H1 (cell line): Measurements from ENCODE around the gene KATNA1. TPM values are rescaled to one million over a fixed set of nuclear protein-coding genes. Genes with fewer than 3 reads are reported as not detected.

Experiments
- CTCF ChIA-PET: fragments of 300-600 bp; sonication (Branson Sonifier 250); formaldehyde crosslinking; loops from one replicate; lab custom pipeline; 2021; ENCODE audit not compliant: partially characterized antibody; lab: Charles Lee
- POLR2A ChIA-PET: fragments of 300-600 bp; sonication (Branson Sonifier 250); formaldehyde crosslinking; loops from one replicate; lab custom pipeline; 2021; ENCODE audit warnings: inconsistent platforms; ENCODE audit not compliant: partially characterized antibody; lab: Charles Lee
- DNase-seq, 2 experiments: peaks; one replicate each; pipeline versions ENCODE4 v3.0.0 to v3.0.0-alpha.2; 2010 to 2022; ENCODE audit warnings: low spot score in 2 of 2, low read depth in 1 of 2, mixed read lengths in 1 of 2
- FAIRE-seq: peaks from 2 replicates; lab custom pipeline; 2011; peaks lifted over from hg19 to GRCh38; lab: Jason Lieb, UNC
- H2AFZ ChIP-seq: 2 replicates; pipeline ENCODE4 v1.8.1; 2012; ENCODE audit warnings: low read length, inconsistent platforms
- H2AK5ac ChIP-seq: 2 replicates; pipeline ENCODE4 v1.6.1; 2013; ENCODE audit warnings: low read depth, low read length
- H2BK120ac ChIP-seq: replicated peaks from 2 replicates; pipeline ENCODE3; 2013; ENCODE audit warnings: low read depth, low read length, inconsistent platforms
- H2BK12ac ChIP-seq: 2 replicates; pipeline ENCODE4 v1.6.1; 2013; ENCODE audit warnings: low read depth, low read length
- H2BK15ac ChIP-seq: 2 replicates; pipeline ENCODE4 v1.6.1; 2013; ENCODE audit warnings: low read length
- H2BK20ac ChIP-seq: 2 replicates; pipeline ENCODE4 v1.6.1; 2013; ENCODE audit warnings: low read length
- H2BK5ac ChIP-seq: 2 replicates; pipeline ENCODE4 v1.6.1; 2013; ENCODE audit warnings: low read depth, low read length
- H3K14ac ChIP-seq: 2 replicates; pipeline ENCODE4 v1.6.1; 2013; ENCODE audit warnings: inconsistent platforms; ENCODE audit not compliant: insufficient read length
- H3K18ac ChIP-seq: 2 replicates; pipeline ENCODE4 v1.6.1; 2013; ENCODE audit warnings: low read length; ENCODE audit errors: extremely low read depth
- H3K23ac ChIP-seq: 2 replicates; pipeline ENCODE4 v1.6.1; 2013; ENCODE audit warnings: inconsistent platforms; ENCODE audit not compliant: insufficient read length
- H3K23me2 ChIP-seq: 2 replicates; pipeline ENCODE4 v1.6.1; 2013; ENCODE audit warnings: low read depth, low read length
- H3K27ac ChIP-seq: 2 replicates; pipeline ENCODE4 v1.6.1; 2011; ENCODE audit warnings: low read depth, low read length, inconsistent platforms
- H3K27me3 ChIP-seq, 4 experiments: replicated peaks in 1 of 4; 1 replicate in 1 of 4; 2 replicates in 3 of 4; pipeline versions ENCODE4 v1.6.1 to v1.8.1; 2011 to 2013; ENCODE audit warnings: low read length in 3 of 4, mild to moderate bottlenecking in 3 of 4, inconsistent platforms in 2 of 4, mixed read lengths in 2 of 4, moderate library complexity in 1 of 4; ENCODE audit not compliant: control insufficient read depth in 3 of 4, insufficient read depth in 3 of 4; ENCODE audit errors: extremely low read depth in 1 of 4
- H3K36me3 ChIP-seq, 4 experiments: 2 replicates each; pipeline versions ENCODE4 v1.6.1 to v1.8.1; 2011 to 2013; ENCODE audit warnings: mild to moderate bottlenecking in 4 of 4, low read length in 3 of 4, moderate library complexity in 2 of 4, control low read depth in 1 of 4, inconsistent platforms in 1 of 4; ENCODE audit not compliant: insufficient read depth in 4 of 4, control insufficient read depth in 2 of 4
- H3K4ac ChIP-seq: replicated peaks from 2 replicates; pipeline ENCODE3; 2013; ENCODE audit warnings: low read length, low read depth, mixed read lengths, inconsistent platforms; ENCODE audit not compliant: insufficient read length
- H3K4me1 ChIP-seq, 4 experiments: replicated peaks in 1 of 4; 1 replicate in 1 of 4; 2 replicates in 3 of 4; pipeline versions ENCODE4 v1.6.1 to v1.8.1; 2011 to 2013; ENCODE audit warnings: low read length in 3 of 4, inconsistent platforms in 2 of 4, mixed read lengths in 1 of 4; ENCODE audit not compliant: insufficient read depth in 4 of 4, control insufficient read depth in 3 of 4
- H3K4me2 ChIP-seq, 2 experiments: 2 replicates each; pipeline versions ENCODE4 v1.6.1 to v1.8.1; 2011 to 2013; ENCODE audit warnings: low read depth in 2 of 2, low read length in 2 of 2, control low read depth in 1 of 2, inconsistent platforms in 1 of 2, mild to moderate bottlenecking in 1 of 2; ENCODE audit not compliant: insufficient read depth in 1 of 2
- H3K4me3 ChIP-seq, 4 experiments: fragments of 200-600, 300-600 bp in 1 of 4; sonication (generic), shearing (Covaris generic), sonication (Bioruptor Twin) in 1 of 4; 2 replicates each; pipeline versions ENCODE4 v1.5.1 to v1.8.1; 2011 to 2016; ENCODE audit warnings: low read length in 4 of 4, low read depth in 3 of 4, control low read depth in 2 of 4, inconsistent platforms in 2 of 4, mild to moderate bottlenecking in 2 of 4, mixed read lengths in 1 of 4, moderate library complexity in 1 of 4; ENCODE audit not compliant: insufficient read depth in 2 of 4; ENCODE audit errors: extremely low read depth in 1 of 4
- H3K56ac ChIP-seq: replicated peaks from 2 replicates; pipeline ENCODE3; 2013; ENCODE audit warnings: low read depth, mild to moderate bottlenecking, mixed read lengths, low read length, inconsistent platforms; ENCODE audit not compliant: insufficient read length
- H3K79me1 ChIP-seq: 2 replicates; pipeline ENCODE4 v1.6.1; 2013; ENCODE audit warnings: low read depth, low read length, control low read depth
- H3K79me2 ChIP-seq, 2 experiments: 2 replicates each; pipeline versions ENCODE4 v1.6.1 to v1.8.1; 2012 to 2013; ENCODE audit warnings: low read length in 2 of 2, mild to moderate bottlenecking in 2 of 2, inconsistent platforms in 1 of 2; ENCODE audit not compliant: insufficient read depth in 2 of 2, control insufficient read depth in 1 of 2
- H3K9ac ChIP-seq, 4 experiments: replicated peaks in 1 of 4; 1 replicate in 1 of 4; 2 replicates in 3 of 4; pipeline versions ENCODE4 v1.6.1 to v1.8.1; 2011 to 2013; ENCODE audit warnings: low read depth in 3 of 4, low read length in 3 of 4, control low read depth in 2 of 4, mild to moderate bottlenecking in 2 of 4, moderate library complexity in 2 of 4, inconsistent platforms in 1 of 4; ENCODE audit errors: extremely low read depth in 1 of 4
- H3K9me3 ChIP-seq, 2 experiments: 2 replicates each; pipeline versions ENCODE4 v1.6.1 to v1.8.1; 2012 to 2013; ENCODE audit warnings: mild to moderate bottlenecking in 2 of 2, moderate library complexity in 2 of 2, control low read depth in 1 of 2, inconsistent platforms in 1 of 2, low read depth in 1 of 2, low read length in 1 of 2, mixed read lengths in 1 of 2; ENCODE audit not compliant: insufficient read depth in 2 of 2
- H4K20me1 ChIP-seq, 2 experiments: replicated peaks in 1 of 2; 2 replicates each; pipeline versions ENCODE3 to v1.8.1; 2011 to 2013; ENCODE audit warnings: inconsistent platforms in 2 of 2, low read length in 2 of 2, mild to moderate bottlenecking in 1 of 2; ENCODE audit not compliant: insufficient read depth in 2 of 2, control insufficient read depth in 1 of 2
- H4K5ac ChIP-seq: 2 replicates; pipeline ENCODE4 v1.6.1; 2013; ENCODE audit warnings: low read length, low read depth, mixed read lengths, inconsistent platforms; ENCODE audit not compliant: insufficient read length
- H4K8ac ChIP-seq: 2 replicates; pipeline ENCODE4 v1.8.0; 2013; ENCODE audit warnings: mild to moderate bottlenecking, moderate library complexity, low read length, inconsistent platforms; ENCODE audit not compliant: insufficient read depth; ENCODE audit errors: extremely low read depth
- H4K91ac ChIP-seq: replicated peaks from 2 replicates; pipeline ENCODE3; 2013; ENCODE audit warnings: low read length, mixed read lengths, inconsistent platforms; ENCODE audit not compliant: insufficient read length
- CHD2 ChIP-seq: IDR thresholded peaks from 2 replicates; pipeline ENCODE4 v1.6.1; 2012; ENCODE audit warnings: low read length, improper control_type of control experiment
- GABPA ChIP-seq: IDR thresholded peaks from 2 replicates; pipeline ENCODE4 v1.6.1; 2011; ENCODE audit warnings: mild to moderate bottlenecking, low read length, moderate library complexity, borderline replicate concordance; ENCODE audit not compliant: insufficient read depth
- NRF1 ChIP-seq: IDR thresholded peaks from 2 replicates; pipeline ENCODE4 v1.6.1; 2011; ENCODE audit warnings: mild to moderate bottlenecking, low read depth, low read length, improper control_type of control experiment
- POLR2AphosphoS5 ChIP-seq: IDR thresholded peaks from 2 replicates; pipeline ENCODE4 v1.6.1; 2011; ENCODE audit warnings: low read depth, low read length
- POU5F1 ChIP-seq: IDR thresholded peaks from 2 replicates; pipeline ENCODE4 v1.6.1; 2011; ENCODE audit warnings: low read depth, mild to moderate bottlenecking, low read length, moderate library complexity
- RNF2 ChIP-seq: fragments of 200-900, 300-1000 bp; sonication (generic); IDR thresholded peaks from 2 replicates; pipeline ENCODE4 v1.7.1; 2016; ENCODE audit warnings: borderline replicate concordance, low read depth, mild to moderate bottlenecking, antibody characterized with exemption, low read length; ENCODE audit not compliant: poor library complexity, severe bottlenecking; ENCODE audit errors: missing control alignments
- SP2 ChIP-seq: IDR thresholded peaks from 2 replicates; pipeline ENCODE4 v1.6.1; 2012; ENCODE audit warnings: mild to moderate bottlenecking, low read length, inconsistent platforms
- TAF1 ChIP-seq: IDR thresholded peaks from 2 replicates; pipeline ENCODE4 v1.6.1; 2011; ENCODE audit warnings: mild to moderate bottlenecking, low read depth, low read length
- WGBS, 2 experiments: shearing (Covaris generic) in 1 of 2; methylation state at CpG; one replicate each; pipeline versions ENCODE4 v1.1.6 to v1.1.7; 2013 to 2015; ENCODE audit warnings: low lambda C conversion rate in 2 of 2, mixed read lengths in 2 of 2, inconsistent platforms in 1 of 2, low coverage in 1 of 2, missing lambda C conversion rate in 1 of 2; ENCODE audit not compliant: insufficient replicate concordance in 2 of 2, insufficient coverage in 1 of 2, insufficient read length in 1 of 2; ENCODE audit errors: extremely low coverage in 1 of 2, missing lambda C conversion rate in 1 of 2; 5-methylcytosine and 5-hydroxymethylcytosine counted together
- polyA plus RNA-seq, 7 experiments: library from polyadenylated mRNA; depleted of rRNA in 3 of 7; stranded (reverse) in 5 of 7; unstranded in 2 of 7; fragments of >200 nt in 5 of 7; fragments of 200-250 nt in 2 of 7; gene quantifications; 1 replicate in 5 of 7; 2 replicates in 1 of 7; 4 replicates in 1 of 7; pipeline versions ENCODE4 v1.2.1 to v1.2.3, GENCODE V29; 2011 to 2013; ENCODE audit warnings: missing spikeins in 2 of 7, mixed read lengths in 2 of 7
- total RNA-seq: library from RNA; stranded (reverse); fragmentation: NEBNext Ultra II Directional; extraction: Animal tissue kit (Norgen Biotek cat#: 25700); gene quantifications from 2 replicates; pipeline ENCODE4 v1.2.1, GENCODE V29; 2021
- TF ChIP-seq, protein P1 (sequence below): IDR thresholded peaks from 2 replicates; pipeline ENCODE4 v1.6.1; 2012; ENCODE audit warnings: inconsistent platforms

KATNA1 gene
- total and polyA plus RNA-seq, 2 of the 8 experiments (the other 6 are each of a cell fraction or from before 2014, with no cell fraction given), result 7.6 to 20.3 TPM

DNA sequence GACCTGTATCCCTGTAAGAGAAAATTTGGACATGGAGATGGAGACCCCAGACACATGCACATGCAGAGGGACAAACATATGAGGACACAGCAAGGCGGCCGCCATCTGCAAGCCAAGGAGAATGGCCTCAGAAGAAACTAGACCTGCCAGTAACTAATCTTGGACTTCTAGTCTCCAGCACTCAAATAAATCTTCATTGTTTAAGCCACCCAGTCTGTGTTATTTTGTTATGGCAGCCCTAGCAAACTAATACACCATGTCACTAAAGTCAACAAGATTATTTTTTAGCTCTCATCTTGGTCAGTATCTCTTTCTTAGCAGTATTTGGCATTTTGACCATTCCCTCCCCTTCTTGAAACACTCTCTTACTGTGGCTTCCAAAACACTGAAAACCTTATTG is 42.7 kb upstream of the KATNA1 start:
- H3K56ac ChIP-seq, result no peak overlapping the region
- ChIA-PET CTCF (no interaction called here), POLR2A (no interaction called here)
- no peaks in the 10 kb centered on the region for H3K9me3 ChIP-seq
- H3K79me2 ChIP-seq, result peaks cover 0 to 15% of the 10 kb centered on the region in 2 experiments; a peak in 1 of 4 replicates
- no peaks in the 10 kb centered on the region; the same call in 1 of the 2 replicates for H3K79me1 ChIP-seq
- H2BK12ac ChIP-seq, result no peak overlapping the region
- no peak overlapping the region for H2BK120ac ChIP-seq
- H3K36me3 ChIP-seq, result peaks cover 0 to 24% (median 7%) of the 10 kb centered on the region in 4 experiments; a peak in 5 of 8 replicates
- H2AK5ac ChIP-seq, result no peak overlapping the region
- no peak overlapping the region for H3K23ac ChIP-seq
- no peak overlapping the region for H2BK5ac ChIP-seq
- no peak overlapping the region for H3K18ac ChIP-seq
- no peak overlapping the region for H3K4ac ChIP-seq
- no peak overlapping the region for H2BK15ac ChIP-seq
- no peak overlapping the region for H4K5ac ChIP-seq
- no peak overlapping the region for H4K8ac ChIP-seq
- no peak overlapping the region for H2AFZ ChIP-seq
- no peak overlapping the region for H4K91ac ChIP-seq
- no peak overlapping the region for H3K4me3 ChIP-seq
- FAIRE-seq (no peak), DNase-seq (no peak)
- no peak overlapping the region for H2BK20ac ChIP-seq
- TF ChIP-seq, protein P1, sequence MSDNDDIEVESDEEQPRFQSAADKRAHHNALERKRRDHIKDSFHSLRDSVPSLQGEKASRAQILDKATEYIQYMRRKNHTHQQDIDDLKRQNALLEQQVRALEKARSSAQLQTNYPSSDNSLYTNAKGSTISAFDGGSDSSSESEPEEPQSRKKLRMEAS, result no peak
- TF ChIP-seq NRF1 (no peak), POU5F1 (no peak), CHD2 (no peak), RNF2 (no peak), POLR2AphosphoS5 (no peak), GABPA (no peak), TAF1 (no peak), SP2 (no peak)
- H3K27me3 ChIP-seq, result no peaks in the 10 kb centered on the region
- H4K20me1 ChIP-seq, result peaks cover 0 to 1% of the 10 kb centered on the region in 2 experiments
- no peak overlapping the region for H3K27ac ChIP-seq
- no peak overlapping the region for H3K9ac ChIP-seq
- 100% methylated on average over 2 of the region's 2 CpGs; no CpG with 5 or more reads in 1 of the 2 experiments for WGBS, 2 experiments
- no peak overlapping the region for H3K4me2 ChIP-seq
- no peaks in the 10 kb centered on the region; a peak in 1 of 7 replicates for H3K4me1 ChIP-seq
- no peaks in the 10 kb centered on the region for H3K23me2 ChIP-seq
- no peak overlapping the region for H3K14ac ChIP-seq
